CD4-positive, alpha-beta memory T cell (primary cell): ENCODE measurements around the gene LMF2. TPM values are rescaled to one million over a fixed set of nuclear protein-coding genes. Genes with fewer than 3 reads are reported as not detected.
"Not testable (repeated sequence)": the region's sequence is repeated elsewhere in the genome, so short reads cannot be mapped to it uniquely, and the experiment has no call there.

ENCODE experiments used
- CTCF ChIA-PET: fragments of 350-600 bp; sonication (Branson Sonifier 250); formaldehyde crosslinking; loops from one replicate; lab custom pipeline; 2021; ENCODE audit warnings: inconsistent platforms; ENCODE audit not compliant: partially characterized antibody; lab: Charles Lee
- POLR2A ChIA-PET: fragments of 350-600 bp; sonication (Branson Sonifier 250); formaldehyde crosslinking; loops from one replicate; lab custom pipeline; 2021; ENCODE audit not compliant: partially characterized antibody; lab: Charles Lee
- DNase-seq, 5 donors: peaks; one replicate each; pipeline versions ENCODE4 v3.0.0 to v3.0.0-alpha.2; 2020 to 2022; ENCODE audit warnings: mixed read lengths in 1 of 5
- H3K27ac ChIP-seq: one replicate; pipeline ENCODE4 v1.7.0; 2013; ENCODE audit warnings: low read depth, low read length
- H3K27me3 ChIP-seq: 2 replicates; pipeline ENCODE4 v1.7.0; 2013; ENCODE audit warnings: mild to moderate bottlenecking, low read length, moderate library complexity; ENCODE audit not compliant: insufficient read depth
- H3K36me3 ChIP-seq: 2 replicates; pipeline ENCODE4 v1.7.0; 2013; ENCODE audit warnings: mild to moderate bottlenecking, low read length, moderate library complexity; ENCODE audit not compliant: insufficient read depth
- H3K4me1 ChIP-seq: 2 replicates; pipeline ENCODE4 v1.7.0; 2013; ENCODE audit warnings: mild to moderate bottlenecking, low read length, moderate library complexity; ENCODE audit not compliant: insufficient read depth
- H3K4me3 ChIP-seq, 2 donors: one replicate each; pipeline ENCODE4 v1.7.0; 2013; ENCODE audit warnings: low read length in 2 of 2, mild to moderate bottlenecking in 1 of 2
- H3K9me3 ChIP-seq, 2 donors: one replicate each; pipeline ENCODE4 v1.7.0; 2013; ENCODE audit warnings: low read length in 2 of 2, control low read depth in 1 of 2; ENCODE audit not compliant: control insufficient read depth in 1 of 2
- H3K27ac Mint-ChIP-seq, 7 donors: one replicate each; pipeline ENCODE4 v1.8.0; 2020 to 2021; ENCODE audit warnings: mixed read lengths in 7 of 7, mild to moderate bottlenecking in 6 of 7, inconsistent platforms in 3 of 7, moderate library complexity in 3 of 7
- H3K27me3 Mint-ChIP-seq, 2 donors: one replicate each; pipeline ENCODE4 v1.8.0; 2020 to 2021; ENCODE audit warnings: mixed read lengths in 2 of 2
- H3K36me3 Mint-ChIP-seq, 2 donors: one replicate each; pipeline ENCODE4 v1.8.0; 2020 to 2021; ENCODE audit warnings: mixed read lengths in 2 of 2, inconsistent platforms in 1 of 2, mild to moderate bottlenecking in 1 of 2
- H3K4me1 Mint-ChIP-seq, 4 donors: one replicate each; pipeline ENCODE4 v1.8.0; 2020 to 2021; ENCODE audit warnings: mixed read lengths in 4 of 4, mild to moderate bottlenecking in 1 of 4
- H3K4me3 Mint-ChIP-seq, 8 donors: one replicate each; pipeline ENCODE4 v1.8.0; 2020 to 2021; ENCODE audit warnings: mixed read lengths in 8 of 8, mild to moderate bottlenecking in 7 of 8, moderate library complexity in 6 of 8, inconsistent platforms in 3 of 8
- H3K9me3 Mint-ChIP-seq, 8 donors: one replicate each; pipeline ENCODE4 v1.8.0; 2020 to 2021; ENCODE audit warnings: mixed read lengths in 8 of 8, mild to moderate bottlenecking in 5 of 8, inconsistent platforms in 3 of 8, moderate library complexity in 1 of 8
- intact Hi-C: fragments of 100-400 bp; cut with micrococcal nuclease; formaldehyde crosslinking; loops from one replicate; pipeline ENCODE4 v1.15.1; 2023
- polyA plus RNA-seq, 2 donors: library from polyadenylated mRNA; unstranded; fragments of 300-500 nt; fragmentation: Illumina TruSeq; gene quantifications; one replicate each; pipeline ENCODE4 v1.2.3, GENCODE V29; 2021
- total RNA-seq, 2 experiments: library from RNA; stranded (reverse); gene quantifications; one replicate each; pipeline ENCODE4 v1.2.3, GENCODE V29; 2021

Gene LMF2
- total and polyA plus RNA-seq, 4 experiments from 2014 or later = 21.7 to 155 (median 93.1) TPM

- H3K27ac ChIP-seq = no peak overlapping the region
- POLR2A ChIA-PET = no interaction called here
- intact Hi-C loops = no loop called here
- no peak overlapping the region for H3K4me3 ChIP-seq
- Mint-ChIP-seq H3K27me3 (no peaks in the 10 kb centered on the region), H3K4me1 (peaks cover 6 to 13% (median 7%) of the 10 kb centered on the region in 4 donors), H3K27ac (peak overlapping the region in 1 of 7 donors; percentile 86), H3K36me3 (peaks cover 15 to 43% of the 10 kb centered on the region in 2 donors), H3K4me3 (no peak overlapping the region), H3K9me3 (no peaks in the 10 kb centered on the region)
- peaks cover 14% of the 10 kb centered on the region for H3K4me1 ChIP-seq
- DNase-seq = no peak
- no peaks in the 10 kb centered on the region for H3K27me3 ChIP-seq
- no peaks in the 10 kb centered on the region for H3K9me3 ChIP-seq
- CTCF ChIA-PET = interaction anchor here (1.9 kb wide), 1 partner anchor 42 kb away, joined by 6 read pairs; the partner anchor contains the start of gene SYCE3
- H3K36me3 ChIP-seq = peaks cover 46% of the 10 kb centered on the region
These were observed 13.4 kb upstream of the LMF2 start for GRCh38 chr22:50520826-50521453.

GRCh38 chr22:50520184-50520583 is 12.7 kb upstream of the LMF2 start:
- H3K27me3 Mint-ChIP-seq, DNase-seq, POLR2A ChIA-PET, intact Hi-C loops, H3K4me3 Mint-ChIP-seq, H3K27me3 ChIP-seq, H3K9me3 ChIP-seq, H3K27ac ChIP-seq, H3K4me3 ChIP-seq, H3K9me3 Mint-ChIP-seq: not testable (repeated sequence)
- peaks cover 46% of the 10 kb centered on the region for H3K36me3 ChIP-seq
- Mint-ChIP-seq H3K36me3 (peaks cover 15 to 40% of the 10 kb centered on the region in 2 donors), H3K27ac (peak overlapping the region in 2 of 7 donors; percentile 18 to 79), H3K4me1 (peaks cover 8 to 13% (median 9%) of the 10 kb centered on the region in 4 donors)
- CTCF ChIA-PET = interaction anchor here (0.8 kb wide), 1 partner anchor 46 kb away, joined by 3 read pairs; no protein-coding TSS in a partner anchor
- H3K4me1 ChIP-seq = peaks cover 14% of the 10 kb centered on the region

GRCh38 chr22:50519151-50519550 is 11.6 kb upstream of the LMF2 start:
- H3K27me3 ChIP-seq = no peaks in the 10 kb centered on the region
- Mint-ChIP-seq H3K27ac (peak overlapping the region in 1 of 7 donors; percentile 18), H3K4me1 (peaks cover 4 to 13% (median 7%) of the 10 kb centered on the region in 4 donors), H3K9me3 (no peaks in the 10 kb centered on the region), H3K36me3 (peaks cover 12 to 41% of the 10 kb centered on the region in 2 donors), H3K4me3 (no peak overlapping the region), H3K27me3 (no peaks in the 10 kb centered on the region)
- H3K27ac ChIP-seq = no peak overlapping the region
- H3K4me1 ChIP-seq = peaks cover 4% of the 10 kb centered on the region
- H3K36me3 ChIP-seq = peaks cover 51% of the 10 kb centered on the region
- no peaks in the 10 kb centered on the region for H3K9me3 ChIP-seq
- intact Hi-C loops = no loop called here
- ChIA-PET POLR2A (no interaction called here), CTCF (interaction anchor here (1.0 kb wide), 1 partner anchor 21 kb away, joined by 3 read pairs; no protein-coding TSS in a partner anchor)
- H3K4me3 ChIP-seq = no peak overlapping the region
- DNase-seq = no peak

GRCh38 chr22:50518606-50519005 is 11.1 kb upstream of the LMF2 start:
- ChIA-PET CTCF (interaction anchor here (1.0 kb wide), 1 partner anchor 20 kb away, joined by 3 read pairs; no protein-coding TSS in a partner anchor), POLR2A (interaction anchor here (1.3 kb wide), 1 partner anchor 11 kb away, joined by 4 read pairs; the partner anchor contains the start of genes LMF2 and NCAPH2)
- Histone ChIP-seq H3K27ac (no peak overlapping the region), H3K4me3 (no peak overlapping the region), H3K27me3 (no peaks in the 10 kb centered on the region), H3K36me3 (peaks cover 51% of the 10 kb centered on the region), H3K4me1 (no peaks in the 10 kb centered on the region), H3K9me3 (no peaks in the 10 kb centered on the region)
- intact Hi-C loops = no loop called here
- DNase-seq = no peak
- Mint-ChIP-seq H3K27me3 (no peaks in the 10 kb centered on the region), H3K4me1 (peaks cover 4 to 13% (median 7%) of the 10 kb centered on the region in 4 donors), H3K9me3 (no peaks in the 10 kb centered on the region), H3K27ac (no peak overlapping the region), H3K4me3 (no peak overlapping the region), H3K36me3 (peaks cover 12 to 41% of the 10 kb centered on the region in 2 donors)

- H3K27me3 Mint-ChIP-seq = no peaks in the 10 kb centered on the region
- H3K36me3 Mint-ChIP-seq = peaks cover 12 to 34% of the 10 kb centered on the region in 2 donors
- H3K9me3 ChIP-seq = no peaks in the 10 kb centered on the region
These were observed 10.2 kb upstream of the LMF2 start for GRCh38 chr22:50517495-50518260.

GRCh38 chr22:50516891-50517290 is 9.4 kb upstream of the LMF2 start:
- ChIA-PET CTCF (interaction anchor here (1.1 kb wide), 1 partner anchor 9 kb away, joined by 3 read pairs; no protein-coding TSS in a partner anchor), POLR2A (interaction anchor here (1.3 kb wide), 1 partner anchor 23 kb away, joined by 4 read pairs; no protein-coding TSS in a partner anchor)
- peaks cover 35% of the 10 kb centered on the region for H3K36me3 ChIP-seq

More at GRCh38 chr22:50517495-50518260, 10.2 kb upstream of the LMF2 start:
- peaks cover 42% of the 10 kb centered on the region for H3K36me3 ChIP-seq
- POLR2A ChIA-PET = interaction anchor here (0.8 to 1.3 kb wide), 3 partner anchors 10 to 30 kb away, joined by 3 to 4 read pairs (median 4); partner anchors contain the start of genes LMF2 and NCAPH2
- Mint-ChIP-seq H3K9me3 (no peaks in the 10 kb centered on the region), H3K4me1 (peaks cover 4 to 9% (median 7%) of the 10 kb centered on the region in 4 donors), H3K27ac (peak overlapping the region in 1 of 7 donors; percentile 2), H3K4me3 (no peak overlapping the region)
- intact Hi-C loops = no loop called here
- H3K4me1 ChIP-seq = no peaks in the 10 kb centered on the region
- no peaks in the 10 kb centered on the region for H3K27me3 ChIP-seq
- no peak overlapping the region for H3K4me3 ChIP-seq
- no peak overlapping the region for H3K27ac ChIP-seq
- CTCF ChIA-PET = interaction anchor here (1.1 kb wide), 1 partner anchor 8 kb away, joined by 3 read pairs; no protein-coding TSS in a partner anchor
- no peak for DNase-seq

More at GRCh38 chr22:50516891-50517290, 9.4 kb upstream of the LMF2 start:
- Mint-ChIP-seq H3K4me3 (no peak overlapping the region), H3K36me3 (peaks cover 12 to 34% of the 10 kb centered on the region in 2 donors), H3K4me1 (peaks cover 4 to 11% (median 7%) of the 10 kb centered on the region in 4 donors), H3K27ac (peak overlapping the region in 1 of 7 donors; percentile 24), H3K27me3 (no peaks in the 10 kb centered on the region), H3K9me3 (no peaks in the 10 kb centered on the region)
- Histone ChIP-seq H3K27ac (no peak overlapping the region), H3K4me1 (no peaks in the 10 kb centered on the region), H3K9me3 (no peaks in the 10 kb centered on the region), H3K4me3 (no peak overlapping the region), H3K27me3 (no peaks in the 10 kb centered on the region)
- intact Hi-C loops = no loop called here
- DNase-seq = no peak
